VCaP (cell line): ENCODE results near the gene ATP5MG.

Experiments
- H3K27ac ChIP-seq: fragments of 450-650 bp; 2 replicates; pipeline ENCODE4 v1.5.1; 2017
- TF ChIP-seq, protein P1 (sequence below): fragments of 450-650 bp; conservative IDR thresholded peaks from 2 replicates; pipeline ENCODE4 v1.5.1; 2017; ENCODE audit warnings: mild to moderate bottlenecking, moderate library complexity

Gene ATP5MG

DNA sequence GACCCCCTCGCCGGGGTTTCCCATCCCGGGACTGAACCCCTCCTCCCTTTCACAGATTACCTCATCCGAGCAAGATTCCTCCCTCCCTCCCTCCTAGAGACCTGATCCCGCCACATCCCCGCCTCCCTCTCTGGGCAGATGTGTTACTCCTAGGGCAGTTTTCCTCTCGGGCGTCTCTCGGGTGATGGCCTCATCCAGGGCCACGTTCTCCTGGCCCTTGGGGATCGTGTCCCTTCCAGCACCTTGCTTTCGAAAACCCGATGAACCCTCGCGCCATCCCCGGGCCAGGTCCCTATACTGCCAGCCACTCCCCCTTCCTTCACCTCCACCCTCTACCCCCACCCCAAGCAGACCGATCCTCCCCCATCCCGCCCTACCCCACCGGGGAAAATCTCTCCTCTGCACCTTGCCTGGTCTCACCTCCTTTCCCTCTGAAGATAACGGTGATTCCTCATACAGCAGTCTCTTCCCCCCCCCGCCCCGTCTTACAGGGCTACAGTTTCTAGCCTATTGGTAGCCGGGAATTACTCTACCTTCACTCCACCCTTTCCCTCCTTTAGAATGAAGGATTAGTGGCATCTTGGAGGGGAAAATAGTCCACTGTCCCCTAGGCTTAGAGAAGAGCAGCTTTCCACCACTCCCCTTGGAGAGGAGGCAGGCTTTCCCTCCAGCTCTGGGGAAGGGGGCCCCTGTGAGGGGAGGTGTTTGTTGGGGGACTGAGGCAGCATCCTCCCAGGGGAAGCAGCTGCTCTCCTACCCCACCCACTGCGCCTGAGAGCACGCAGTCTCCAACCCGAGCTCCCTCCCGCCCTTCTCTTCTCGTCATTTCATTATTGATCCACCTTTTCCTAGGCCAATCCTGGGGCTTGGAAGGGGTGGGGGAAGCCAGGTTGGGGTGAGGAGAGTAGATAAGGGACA is 36.1 kb downstream of the ATP5MG start:
- peak overlapping the region; percentile 98 for H3K27ac ChIP-seq
- TF ChIP-seq, protein P1, sequence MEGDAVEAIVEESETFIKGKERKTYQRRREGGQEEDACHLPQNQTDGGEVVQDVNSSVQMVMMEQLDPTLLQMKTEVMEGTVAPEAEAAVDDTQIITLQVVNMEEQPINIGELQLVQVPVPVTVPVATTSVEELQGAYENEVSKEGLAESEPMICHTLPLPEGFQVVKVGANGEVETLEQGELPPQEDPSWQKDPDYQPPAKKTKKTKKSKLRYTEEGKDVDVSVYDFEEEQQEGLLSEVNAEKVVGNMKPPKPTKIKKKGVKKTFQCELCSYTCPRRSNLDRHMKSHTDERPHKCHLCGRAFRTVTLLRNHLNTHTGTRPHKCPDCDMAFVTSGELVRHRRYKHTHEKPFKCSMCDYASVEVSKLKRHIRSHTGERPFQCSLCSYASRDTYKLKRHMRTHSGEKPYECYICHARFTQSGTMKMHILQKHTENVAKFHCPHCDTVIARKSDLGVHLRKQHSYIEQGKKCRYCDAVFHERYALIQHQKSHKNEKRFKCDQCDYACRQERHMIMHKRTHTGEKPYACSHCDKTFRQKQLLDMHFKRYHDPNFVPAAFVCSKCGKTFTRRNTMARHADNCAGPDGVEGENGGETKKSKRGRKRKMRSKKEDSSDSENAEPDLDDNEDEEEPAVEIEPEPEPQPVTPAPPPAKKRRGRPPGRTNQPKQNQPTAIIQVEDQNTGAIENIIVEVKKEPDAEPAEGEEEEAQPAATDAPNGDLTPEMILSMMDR: no peak

DNA sequence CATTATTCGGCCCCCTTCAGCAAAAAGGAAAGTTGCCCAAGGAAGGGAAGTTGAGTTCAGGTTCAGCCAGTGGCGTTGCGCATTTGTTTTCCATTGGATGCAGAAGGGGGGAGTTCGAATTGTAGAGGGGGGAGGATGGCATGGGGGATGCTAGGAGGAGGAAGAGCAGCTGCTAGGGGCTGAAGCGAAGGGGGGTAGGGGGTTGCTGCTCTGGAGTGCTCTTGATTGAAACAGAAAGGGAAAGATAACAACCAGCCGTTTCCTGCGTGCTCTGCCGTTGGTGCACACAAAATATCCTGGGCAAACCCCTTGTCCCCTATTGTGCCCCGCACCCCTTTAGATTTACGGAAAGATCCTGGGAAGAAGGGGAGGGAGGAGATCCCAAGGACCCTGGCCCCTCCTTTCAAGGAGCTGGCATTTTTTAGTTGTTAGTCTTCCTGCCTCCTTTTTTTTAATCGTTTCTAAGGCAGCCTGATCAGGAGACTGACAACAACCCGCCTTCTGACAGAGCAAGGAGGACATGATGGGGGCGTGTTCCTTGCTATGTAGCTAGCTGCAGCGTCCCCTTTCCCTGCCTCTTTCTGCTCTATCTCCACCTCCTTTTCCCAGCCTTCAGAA is 37.0 kb downstream of the ATP5MG start:
- peak overlapping the region; percentile 98 for H3K27ac ChIP-seq

DNA sequence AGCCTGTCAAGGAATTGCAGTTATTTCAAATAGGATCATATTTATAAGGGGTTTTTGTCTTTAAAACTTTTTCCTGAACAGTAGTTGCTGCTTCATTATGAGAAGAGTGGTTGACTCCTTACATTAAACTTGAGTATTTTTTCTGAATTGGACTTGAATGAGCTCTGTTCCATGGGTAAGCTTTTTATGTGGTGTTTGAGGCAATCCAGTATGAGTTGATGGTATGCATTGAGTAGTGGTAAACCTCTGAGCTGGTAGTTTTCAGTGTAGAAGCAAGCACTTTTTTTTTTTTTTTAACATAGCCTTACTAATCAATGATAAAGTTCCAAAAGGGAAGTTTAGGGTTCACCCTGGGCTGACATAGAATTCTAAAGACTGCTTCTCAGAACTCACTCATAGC is 38.2 kb downstream of the ATP5MG start:
- TF ChIP-seq, protein P1: no peak
- peak overlapping the region; percentile 98; the same call in 1 of the 2 replicates for H3K27ac ChIP-seq

More for the DNA sequence above, 37.0 kb downstream of the ATP5MG start:
- TF ChIP-seq, protein P1: no peak

DNA sequence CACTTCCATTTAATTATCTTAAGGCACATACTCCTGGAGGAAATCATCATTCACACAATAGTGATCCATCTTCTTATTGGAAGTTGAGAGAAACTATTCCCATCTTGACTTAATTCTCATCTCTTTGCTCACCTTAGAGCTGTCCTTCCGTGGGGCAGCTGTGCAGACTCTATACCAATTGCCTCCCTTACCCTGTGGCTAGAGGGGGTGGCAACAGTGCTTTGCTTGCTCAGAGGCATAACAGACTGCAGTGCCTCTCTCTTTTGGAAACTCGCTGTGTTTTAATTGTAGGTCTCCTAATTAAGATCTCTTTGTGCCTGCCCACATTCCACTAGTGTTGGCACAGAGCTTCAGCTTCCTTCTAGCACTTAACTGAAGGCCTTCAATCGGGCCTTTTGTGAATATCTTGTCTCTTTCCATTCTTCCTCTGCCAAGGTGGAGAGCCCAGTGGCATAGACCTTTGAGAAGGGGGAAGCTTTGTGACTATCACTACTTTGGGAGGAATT is 40.4 kb downstream of the ATP5MG start:
- no peak overlapping the region for H3K27ac ChIP-seq
- TF ChIP-seq, protein P1: no peak

DNA sequence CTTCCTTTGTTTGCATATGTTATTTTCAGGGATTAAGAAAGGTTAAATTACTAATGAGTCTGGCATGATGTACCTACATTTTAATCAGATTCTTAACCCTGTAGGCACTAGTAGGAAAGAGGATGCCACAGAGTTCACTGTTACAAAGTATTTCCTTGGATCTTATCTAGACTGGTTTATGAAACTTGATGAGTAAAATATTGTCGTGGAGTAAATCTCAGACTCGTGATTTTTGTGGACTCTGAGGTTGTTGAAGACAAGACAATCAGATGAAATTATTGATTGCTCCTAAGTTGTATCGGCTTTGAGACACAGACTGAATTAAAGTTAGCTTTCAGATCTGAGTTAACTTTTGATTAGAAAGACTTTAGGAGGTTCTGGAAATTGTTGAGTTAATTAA is 40.9 kb downstream of the ATP5MG start:
- no peak overlapping the region for H3K27ac ChIP-seq

DNA sequence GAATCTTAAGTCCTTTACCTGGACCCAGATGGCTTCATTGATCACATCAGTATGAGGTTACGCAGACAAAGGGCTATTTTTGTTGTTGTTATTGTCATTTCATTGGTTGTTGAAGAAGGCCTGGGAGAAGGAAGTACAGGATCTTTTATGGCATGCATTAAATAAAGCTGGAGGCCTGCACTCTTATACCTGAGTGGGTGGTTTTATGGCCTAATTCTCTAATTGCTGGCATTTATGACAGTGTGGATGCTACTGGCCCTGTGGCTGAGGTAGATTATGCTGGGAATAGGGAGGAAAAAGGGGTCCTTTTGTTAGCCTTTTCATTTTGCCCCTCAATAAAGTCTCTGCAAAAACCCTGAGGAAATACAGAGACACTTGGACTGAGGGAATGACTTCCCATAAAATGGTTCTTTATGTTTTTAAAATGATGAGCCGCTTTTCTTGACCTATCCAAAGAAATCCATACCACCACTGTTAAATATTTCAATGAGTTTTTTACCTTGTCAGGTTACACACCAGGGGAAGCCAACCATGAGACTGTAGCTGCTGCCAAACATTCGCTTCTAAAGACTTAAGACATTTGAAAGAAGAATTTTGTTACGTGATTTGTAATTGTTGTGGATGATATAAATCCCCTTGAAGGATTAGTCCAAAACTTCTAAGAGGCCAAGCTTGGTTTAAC is 41.6 kb downstream of the ATP5MG start:
- H3K27ac ChIP-seq: no peak overlapping the region
- TF ChIP-seq, protein P1: no peak

More for the DNA sequence above, 40.9 kb downstream of the ATP5MG start:
- TF ChIP-seq, protein P1: no peak
